ENCODE results near the gene IBTK.

- TF ChIP-seq, protein P1, sequence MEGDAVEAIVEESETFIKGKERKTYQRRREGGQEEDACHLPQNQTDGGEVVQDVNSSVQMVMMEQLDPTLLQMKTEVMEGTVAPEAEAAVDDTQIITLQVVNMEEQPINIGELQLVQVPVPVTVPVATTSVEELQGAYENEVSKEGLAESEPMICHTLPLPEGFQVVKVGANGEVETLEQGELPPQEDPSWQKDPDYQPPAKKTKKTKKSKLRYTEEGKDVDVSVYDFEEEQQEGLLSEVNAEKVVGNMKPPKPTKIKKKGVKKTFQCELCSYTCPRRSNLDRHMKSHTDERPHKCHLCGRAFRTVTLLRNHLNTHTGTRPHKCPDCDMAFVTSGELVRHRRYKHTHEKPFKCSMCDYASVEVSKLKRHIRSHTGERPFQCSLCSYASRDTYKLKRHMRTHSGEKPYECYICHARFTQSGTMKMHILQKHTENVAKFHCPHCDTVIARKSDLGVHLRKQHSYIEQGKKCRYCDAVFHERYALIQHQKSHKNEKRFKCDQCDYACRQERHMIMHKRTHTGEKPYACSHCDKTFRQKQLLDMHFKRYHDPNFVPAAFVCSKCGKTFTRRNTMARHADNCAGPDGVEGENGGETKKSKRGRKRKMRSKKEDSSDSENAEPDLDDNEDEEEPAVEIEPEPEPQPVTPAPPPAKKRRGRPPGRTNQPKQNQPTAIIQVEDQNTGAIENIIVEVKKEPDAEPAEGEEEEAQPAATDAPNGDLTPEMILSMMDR (conservative IDR thresholded peaks at IDR 0.05) = no peak
- no peak for TF ChIP-seq ZFX (IDR thresholded peaks at IDR 0.05)
Measured at GRCh38 chr6:82259389-82259788, 11.8 kb upstream of the IBTK start.

Measured in C4-2B (cell line).